ENCODE data around the gene RASL11A. TPM values are rescaled to one million over a fixed set of nuclear protein-coding genes. Genes with fewer than 3 reads are reported as not detected.

RASL11A gene
- total RNA-seq, 1 donor from 2014 or later, result 5.7 TPM

Small RNAs within 50 kb of the gene (small RNA-seq; reads per million reads assigned to genes)
- gene SNORA27, result not detected
- not detected for gene SNORD102

Other genes starting within 250 kb of the RASL11A start
- gene USP12, start 99.0 kb upstream of the RASL11A start, total RNA-seq, result 22.4 TPM
- gene RPL21, start 19.3 kb upstream of the RASL11A start, total RNA-seq, result 1,835 TPM
- gene GTF3A, start 153.8 kb downstream of the RASL11A start, total RNA-seq, result 65.2 TPM
- gene MTIF3, start 179.7 kb downstream of the RASL11A start, total RNA-seq, result 38.1 TPM